Eye (tissue), 1 donor: ENCODE data around the gene HS1BP3.
A peak's percentile ranks its signal among the peaks of the same experiment; 100 is the strongest.

ENCODE experiments used
- DNase-seq: peaks from one replicate; pipeline ENCODE4 v3.0.0-alpha.2; 2015

The HS1BP3 gene

DNA sequence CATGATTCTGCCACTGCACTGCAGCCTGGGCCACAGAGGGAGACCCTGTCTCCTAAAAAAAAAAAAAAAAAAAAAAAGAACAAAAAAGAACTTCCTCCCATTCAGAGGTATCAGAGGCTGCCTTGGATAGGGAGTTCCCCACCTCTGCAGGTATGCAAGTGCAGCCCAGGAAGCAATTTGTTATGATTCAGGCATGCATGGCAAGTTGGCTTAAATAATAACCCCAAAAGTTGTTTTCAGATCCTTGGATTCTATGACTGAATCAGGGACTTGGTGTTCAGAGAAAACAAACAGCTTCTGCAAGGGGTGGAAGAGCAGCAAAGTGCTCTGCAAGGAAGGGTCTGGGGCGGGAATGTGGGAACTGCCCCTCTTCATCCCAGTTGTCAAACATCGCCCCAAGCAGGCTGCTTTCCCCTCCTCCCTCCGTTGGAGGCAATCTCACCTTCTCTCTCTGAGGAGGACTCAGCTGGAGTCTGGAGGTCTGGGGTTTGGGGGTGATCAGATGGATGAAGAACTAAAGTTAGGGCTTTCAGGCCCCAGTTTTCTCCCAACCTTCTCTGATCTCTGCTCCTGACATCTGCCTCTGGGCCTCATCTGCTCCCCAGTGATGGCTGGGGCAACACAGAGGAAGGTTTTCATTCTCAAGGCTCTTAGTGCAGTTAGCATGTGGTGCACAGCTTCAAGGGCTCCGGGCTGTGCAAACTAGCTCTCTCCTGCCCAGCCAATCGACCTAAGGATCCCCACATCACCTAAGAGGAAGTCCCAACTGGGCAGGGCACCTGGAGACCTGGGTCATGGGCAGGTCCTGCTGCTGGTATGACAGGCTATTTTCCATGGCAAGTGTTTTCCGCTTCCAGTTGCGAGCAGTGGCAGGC is 12.5 kb upstream of the HS1BP3 start:
- no peak for DNase-seq

DNA sequence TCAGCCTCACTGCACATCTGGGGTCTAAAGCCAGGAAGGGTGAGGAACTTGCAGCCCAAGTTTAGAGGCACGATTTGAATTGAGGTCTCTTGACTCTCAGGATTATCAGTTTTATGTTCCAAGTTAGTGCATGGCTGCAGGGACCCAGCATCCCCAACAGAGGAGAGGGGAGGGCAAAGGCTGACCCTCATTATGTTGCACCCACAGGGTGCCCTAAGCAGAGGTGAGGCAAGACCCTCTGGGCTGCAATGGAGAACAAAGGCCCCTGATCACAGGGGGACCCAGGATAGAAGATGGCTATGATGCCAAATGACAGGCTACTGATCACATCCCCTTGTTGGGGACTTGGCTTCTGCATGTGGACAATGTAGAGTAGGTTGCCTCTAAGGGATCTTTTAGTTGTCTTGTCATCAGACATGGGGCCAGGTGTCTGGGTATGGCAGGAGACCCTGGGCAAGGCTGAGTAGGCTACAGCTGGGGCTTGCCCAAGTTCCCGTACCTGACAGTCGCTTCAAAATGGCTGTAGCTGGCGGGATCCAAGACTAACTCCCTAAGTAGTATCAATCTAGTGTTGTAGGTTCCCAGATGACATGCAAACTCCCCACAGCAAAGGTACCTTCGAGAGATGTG is 11.5 kb upstream of the HS1BP3 start:
- no peak for DNase-seq

DNA sequence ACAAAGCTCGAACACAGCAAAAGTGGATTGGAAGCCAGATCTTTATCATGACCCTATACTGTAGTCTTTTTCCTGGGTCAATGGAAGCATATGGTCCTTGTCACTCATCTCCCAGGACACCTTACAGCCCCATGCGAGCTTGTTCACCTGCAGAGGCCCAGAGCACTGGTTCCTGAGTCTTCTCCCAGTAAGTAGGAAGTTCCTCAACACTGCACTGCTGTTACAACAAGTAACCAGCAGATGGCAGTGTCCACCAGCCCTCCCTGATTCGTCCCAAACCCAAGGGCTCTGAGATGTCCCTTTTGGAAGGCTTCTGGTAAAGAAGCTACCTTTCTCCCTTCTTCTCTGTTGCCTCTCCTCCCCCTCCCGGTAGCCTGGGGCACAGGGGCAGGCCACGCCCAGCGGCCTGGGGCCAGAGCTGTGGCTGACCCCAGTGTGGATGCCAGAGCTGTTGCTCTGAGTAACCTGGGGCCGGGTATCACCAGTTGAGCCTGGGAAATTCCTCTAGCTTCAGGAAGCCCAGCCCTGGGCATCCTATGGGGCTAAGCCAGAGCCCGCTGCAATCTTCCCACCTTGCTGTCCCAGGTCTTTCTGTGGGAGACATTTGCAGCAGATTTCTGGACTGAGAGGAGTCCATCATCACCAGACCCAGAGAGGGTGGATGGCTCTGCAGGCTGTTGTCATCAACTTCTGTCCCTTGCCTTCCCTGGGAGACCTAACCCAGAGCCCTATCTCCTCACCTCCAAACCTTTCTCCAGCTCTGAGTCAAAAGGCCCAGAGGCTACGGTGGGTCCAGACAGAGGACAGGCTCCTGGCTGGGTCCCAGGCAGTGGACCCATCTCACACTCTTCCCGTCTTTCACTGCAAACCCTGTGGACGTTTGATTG is 10.8 kb upstream of the HS1BP3 start:
- DNase-seq: peak; percentile 92

DNA sequence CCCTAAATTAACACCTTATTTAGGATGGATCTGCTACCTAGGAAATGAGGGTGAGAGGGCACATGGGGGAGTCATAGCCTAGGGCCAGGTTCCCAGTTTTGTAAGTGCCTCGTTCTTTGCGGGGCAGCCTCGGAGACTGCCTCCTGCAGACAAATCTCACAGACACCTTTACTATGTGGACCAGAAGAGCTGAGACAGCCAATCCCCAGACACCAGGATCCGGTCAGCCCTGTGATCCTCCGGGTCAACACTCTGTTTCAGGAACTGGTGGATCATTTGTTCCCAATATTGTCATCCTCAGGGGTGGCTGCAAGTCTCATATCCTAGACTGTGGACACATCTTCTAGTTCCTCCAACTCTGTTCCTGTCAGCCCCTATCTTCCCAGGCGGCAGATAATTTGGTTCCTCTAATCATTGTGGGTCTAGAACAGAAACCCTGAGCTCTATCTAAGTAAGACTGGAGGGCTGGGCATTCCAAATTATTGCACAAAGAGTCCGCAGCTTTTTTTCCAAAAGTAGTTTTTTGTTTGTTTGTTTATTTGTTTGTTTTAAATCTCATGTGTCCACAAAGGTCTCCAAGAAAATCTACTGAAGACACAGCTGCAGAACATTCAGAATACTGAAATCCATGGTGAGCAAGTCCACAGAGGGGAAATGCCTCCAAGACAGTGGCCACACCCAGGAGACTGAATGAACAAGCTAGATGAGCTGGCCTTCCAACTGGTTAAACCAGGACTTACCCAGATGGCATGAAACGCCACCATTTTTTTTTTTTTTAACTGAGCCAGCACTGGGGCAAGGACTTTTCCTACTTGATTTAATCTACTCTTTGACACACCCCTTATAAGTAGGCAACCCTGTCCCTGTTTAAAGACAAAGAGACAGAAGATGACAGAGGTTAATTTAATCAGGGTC is 9.9 kb upstream of the HS1BP3 start:
- DNase-seq: no peak

DNA sequence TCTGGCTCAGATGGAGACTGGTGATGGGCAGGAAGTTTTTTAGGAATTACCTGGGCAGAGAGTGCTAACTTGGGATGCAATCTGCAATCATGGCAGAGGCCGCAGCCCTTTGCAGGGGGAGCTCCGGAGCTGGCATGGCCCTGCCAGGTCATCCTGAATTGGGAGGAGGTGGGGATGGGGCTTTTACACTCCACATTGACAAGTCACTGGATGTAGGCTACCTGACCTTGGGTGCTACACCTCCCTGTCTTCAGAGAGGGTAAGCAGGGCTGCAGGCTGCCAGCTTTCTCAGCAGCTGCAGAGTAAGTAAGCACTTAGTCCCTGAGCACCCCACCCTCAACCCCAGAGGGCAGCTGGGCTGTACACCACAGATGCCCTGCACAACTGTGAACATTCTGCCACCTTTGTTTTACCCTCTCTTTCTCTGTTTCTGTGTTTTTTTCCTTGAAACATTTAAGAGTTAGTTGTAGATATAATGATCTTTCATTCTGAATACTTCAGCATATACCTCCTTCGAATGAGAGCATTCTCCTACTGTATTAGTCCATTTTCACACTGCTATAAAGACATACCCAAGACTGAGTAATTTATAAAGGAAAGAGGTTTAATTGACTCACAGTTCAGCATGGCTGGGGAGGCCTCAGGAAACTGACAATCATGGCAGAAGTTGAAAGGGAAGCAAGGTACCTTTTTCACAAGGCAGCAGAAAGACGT is 6.8 kb upstream of the HS1BP3 start:
- no peak for DNase-seq

DNA sequence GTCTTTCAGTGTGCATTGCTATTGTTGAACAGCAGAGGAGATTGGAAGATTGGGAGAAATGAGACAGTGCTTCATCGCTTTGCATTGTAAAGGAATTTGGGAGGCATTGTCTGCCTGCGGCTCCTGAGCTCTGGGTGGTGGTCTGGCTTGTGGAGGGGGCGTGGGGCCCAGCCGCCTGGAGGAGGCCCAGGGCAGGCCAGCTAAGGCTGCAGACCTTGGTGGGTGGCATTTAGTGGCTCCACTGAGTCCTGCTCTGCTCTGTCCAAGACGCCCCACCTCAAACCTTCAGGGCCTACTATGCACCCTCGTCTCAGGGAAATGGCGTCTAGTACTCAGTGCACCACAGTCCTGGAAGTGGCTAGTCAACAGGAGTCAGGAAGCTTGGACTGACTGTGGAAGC is 5.7 kb upstream of the HS1BP3 start:
- DNase-seq: no peak

DNA sequence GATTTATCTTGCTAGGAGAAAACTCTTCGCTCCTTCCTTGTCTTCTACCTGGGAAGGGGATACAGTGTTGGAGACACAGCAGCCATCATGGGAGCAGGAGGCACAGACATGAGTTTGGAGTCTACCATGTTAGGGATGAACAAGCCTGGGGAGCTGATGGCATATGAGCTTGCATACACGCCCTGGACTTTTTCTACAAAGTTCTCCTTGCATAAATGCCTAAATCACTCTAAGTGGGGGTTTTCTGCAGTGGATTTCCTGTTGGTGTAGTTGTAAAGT is 3.6 kb upstream of the HS1BP3 start:
- no peak for DNase-seq

DNA sequence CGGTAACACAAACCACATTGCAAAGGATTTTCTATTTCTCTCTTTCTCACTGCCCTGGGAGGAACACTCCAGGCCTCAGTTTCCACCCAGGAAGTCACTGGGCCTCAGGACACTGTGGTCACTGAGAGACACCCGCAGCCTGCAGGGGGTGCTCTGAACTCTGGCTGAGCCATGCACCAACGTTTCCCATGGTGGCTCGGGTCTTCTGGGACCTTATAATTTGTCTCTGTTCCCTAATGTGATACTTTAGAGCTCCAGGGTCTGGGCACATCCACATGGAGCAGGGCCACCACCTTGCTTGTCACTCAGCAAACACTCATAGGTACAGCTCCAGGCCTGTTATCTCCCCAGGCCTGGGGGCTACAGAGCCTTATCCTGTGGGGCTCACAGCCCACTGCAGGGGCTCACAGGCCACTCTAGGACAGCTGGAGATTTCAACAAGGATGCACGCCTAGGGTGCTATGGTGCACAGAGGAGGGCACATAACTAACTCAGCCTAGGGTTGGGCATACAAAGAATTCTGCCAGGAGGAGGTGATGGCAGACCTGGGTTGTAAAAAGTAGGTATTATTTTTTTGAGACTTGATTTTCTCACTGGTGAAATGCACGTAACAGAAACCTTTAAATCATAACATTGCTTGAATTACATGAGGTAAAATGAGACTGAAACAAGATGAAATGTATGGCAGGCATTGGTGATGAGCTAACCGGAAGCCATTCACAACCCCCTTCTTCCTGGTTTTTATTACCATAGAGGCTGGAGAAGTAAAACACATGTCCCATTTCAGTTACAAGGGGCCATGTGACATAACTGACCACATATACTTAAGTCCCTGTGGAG is 3.0 kb upstream of the HS1BP3 start:
- DNase-seq: no peak

DNA sequence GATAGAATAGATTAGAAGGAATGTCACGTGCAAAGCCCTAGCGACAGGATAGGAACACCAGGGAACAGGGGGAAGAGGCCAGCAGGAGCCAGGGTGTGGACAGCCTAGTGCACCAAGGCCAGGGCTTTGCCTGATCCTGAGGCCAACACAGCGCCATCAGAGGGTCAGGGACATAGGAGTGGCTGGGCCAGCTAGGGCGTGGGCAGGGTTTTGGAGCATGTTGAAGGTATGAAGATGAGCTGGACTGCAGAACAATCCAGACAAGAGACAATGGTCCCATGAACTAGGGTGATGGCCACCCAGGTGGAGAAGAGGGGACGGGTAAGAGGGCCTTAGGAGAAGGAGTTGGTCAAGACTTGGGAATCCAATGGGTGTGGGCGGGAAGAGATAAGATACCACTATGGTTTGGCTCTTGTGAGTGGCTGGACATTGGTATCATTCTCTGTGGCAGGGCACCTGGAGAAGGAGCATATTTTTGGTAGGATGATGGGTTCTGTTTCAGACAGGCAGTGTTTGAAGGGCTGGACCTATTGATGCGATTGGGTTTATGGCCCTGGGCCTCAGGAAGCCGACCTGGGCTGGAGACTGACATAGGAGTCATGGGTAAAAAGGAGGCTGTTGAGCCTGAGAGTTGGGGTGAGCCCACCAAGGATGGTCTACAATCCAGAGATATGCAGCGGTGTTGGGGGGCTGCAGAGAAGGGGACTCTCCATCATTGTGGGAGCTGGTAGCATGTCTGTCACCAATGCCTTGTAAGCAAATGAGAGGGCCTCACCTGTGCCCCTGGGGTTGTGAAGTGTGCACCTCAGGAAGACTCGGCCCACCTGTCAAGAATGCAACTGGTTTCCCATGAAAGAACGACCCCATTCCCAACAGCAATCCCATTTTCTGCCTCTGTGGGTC is 2.0 kb upstream of the HS1BP3 start:
- DNase-seq: no peak

DNA sequence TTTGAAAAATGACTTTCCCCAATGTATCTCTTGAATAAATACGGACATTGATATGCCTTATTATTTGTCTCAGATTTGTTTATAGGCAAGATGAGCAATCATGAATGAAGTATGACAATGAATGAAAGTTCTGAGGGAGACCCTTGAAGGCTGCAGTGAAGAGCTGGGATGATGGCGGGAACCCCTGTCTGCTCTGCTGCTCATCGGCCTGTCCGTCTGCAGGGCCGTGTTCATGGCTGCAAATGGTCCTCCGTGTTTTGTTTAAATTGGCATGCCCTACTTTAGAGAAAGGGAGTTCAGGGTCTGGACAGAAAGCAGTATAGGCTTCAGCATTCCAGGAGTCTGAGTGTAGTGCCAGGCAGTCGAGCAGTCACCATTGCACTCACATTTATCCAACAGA is 1.2 kb upstream of the HS1BP3 start:
- DNase-seq: no peak

DNA sequence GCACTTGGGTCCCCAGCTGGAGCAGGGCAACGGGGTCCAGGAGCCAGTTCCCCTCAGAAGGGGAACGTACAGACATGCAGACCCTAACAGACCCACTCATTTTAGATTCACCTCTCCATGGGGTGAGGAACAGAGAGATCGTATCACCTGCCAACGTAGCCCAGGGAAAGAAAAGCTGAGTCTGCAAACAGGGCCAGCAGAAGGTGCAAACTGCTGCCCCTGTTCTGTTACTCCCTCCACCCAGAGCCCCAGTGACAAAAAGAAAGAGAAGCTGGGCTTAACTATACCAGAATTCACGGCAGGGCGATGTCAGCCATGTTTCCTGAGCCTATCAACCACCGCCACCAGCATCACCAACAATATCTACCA is 817 bp upstream of the HS1BP3 start:
- no peak for DNase-seq

DNA sequence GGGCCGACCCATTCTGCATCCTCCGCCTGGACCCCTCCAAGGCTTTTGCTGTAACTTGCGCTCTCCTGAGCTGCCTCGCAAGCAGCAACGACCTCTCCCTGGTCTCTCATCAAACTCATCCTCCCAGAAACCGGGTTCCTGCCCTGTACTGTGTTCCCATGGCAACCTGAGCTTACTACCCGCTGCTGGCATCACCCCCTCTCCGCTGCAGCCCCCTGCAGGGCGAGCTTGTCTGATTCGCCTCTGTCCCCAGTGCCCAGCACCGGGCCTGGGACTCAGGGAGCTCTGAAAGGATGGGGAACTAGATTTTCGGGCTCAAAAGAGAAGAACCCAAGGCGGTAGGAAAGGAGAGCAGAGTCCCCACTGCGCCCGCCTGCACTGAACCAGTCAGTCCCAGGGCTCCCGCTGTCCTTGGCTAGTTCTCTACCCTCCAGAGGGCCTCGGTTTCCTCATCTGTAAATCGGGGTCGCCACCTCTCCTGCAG is 463 bp downstream of the HS1BP3 start:
- peak; percentile 71 for DNase-seq

DNA sequence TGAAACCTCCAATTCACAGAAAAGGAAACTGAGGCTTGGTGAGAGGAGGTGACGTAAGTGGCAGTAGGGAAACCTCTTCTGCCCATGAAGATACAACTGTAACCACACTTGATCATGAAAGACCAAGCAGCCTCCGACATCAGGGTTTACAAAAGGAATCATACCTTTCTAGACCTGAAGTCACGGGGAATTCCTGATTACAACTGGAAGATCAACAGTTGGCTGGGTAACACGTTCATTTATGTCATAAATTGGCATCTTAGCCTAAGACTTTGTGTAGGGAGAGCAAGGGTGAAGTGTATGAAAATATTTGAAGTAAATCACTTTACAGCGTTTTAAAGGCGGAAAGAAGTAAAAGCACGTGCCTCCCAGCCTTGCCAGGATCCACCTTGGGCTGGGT is 922 bp downstream of the HS1BP3 start:
- no peak for DNase-seq

DNA sequence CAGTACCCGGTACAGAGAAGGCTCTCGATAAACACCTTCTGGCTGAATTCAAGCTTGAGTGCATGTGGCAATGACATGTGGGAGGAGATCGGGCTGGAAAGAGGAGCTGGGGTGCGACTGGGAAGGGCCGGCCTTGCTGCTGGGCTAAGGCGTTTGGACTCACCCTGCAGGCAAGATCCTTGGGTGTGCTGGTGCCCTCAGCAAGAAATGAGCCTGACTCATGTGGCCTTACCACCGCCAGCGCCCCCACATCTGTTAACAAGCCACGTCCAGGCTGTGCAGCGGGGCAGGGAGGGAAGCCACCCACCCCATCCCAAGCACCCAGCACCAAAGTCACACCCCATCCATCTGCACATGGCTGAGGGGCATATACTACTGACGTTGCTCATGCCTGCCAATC is 1.3 kb downstream of the HS1BP3 start:
- no peak for DNase-seq

DNA sequence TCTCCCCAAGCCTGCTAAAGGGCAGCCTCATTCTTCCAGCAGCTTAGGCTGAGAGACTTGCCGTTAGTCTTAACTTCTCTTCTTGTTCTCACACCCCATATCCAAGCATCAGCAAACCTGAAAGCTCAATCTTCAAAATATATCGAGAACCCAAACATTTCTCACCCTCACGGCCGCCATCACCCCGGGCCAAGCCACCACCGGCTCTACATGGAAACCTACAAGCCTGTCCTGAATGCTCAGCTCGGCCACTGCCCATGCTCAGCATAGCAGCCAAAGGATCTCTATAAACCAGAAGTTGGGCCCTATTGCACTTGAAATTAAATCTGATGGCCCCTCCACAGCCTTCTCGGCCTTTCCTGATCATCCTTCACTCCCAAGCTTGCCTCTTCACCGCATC is 2.1 kb downstream of the HS1BP3 start:
- no peak for DNase-seq

DNA sequence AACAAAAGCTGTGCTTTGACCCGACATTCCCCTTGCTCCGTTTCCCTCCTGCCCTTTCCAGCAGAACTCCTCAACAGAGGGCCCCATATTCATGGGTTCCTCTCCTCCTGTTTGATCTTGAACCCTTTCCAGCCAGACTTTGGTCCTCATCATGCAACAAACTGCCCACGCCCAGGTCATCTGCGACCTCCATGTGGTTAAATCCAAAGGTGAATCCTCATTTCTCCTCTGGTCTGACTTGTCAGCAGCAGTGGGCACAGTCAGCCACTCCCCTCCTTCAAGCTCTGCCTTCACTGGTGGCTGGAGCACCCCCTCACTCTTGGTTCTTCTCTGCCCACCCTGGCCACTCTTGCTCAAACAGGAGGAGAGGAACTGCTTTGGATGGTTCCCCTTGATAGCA is 2.7 kb downstream of the HS1BP3 start:
- no peak for DNase-seq

DNA sequence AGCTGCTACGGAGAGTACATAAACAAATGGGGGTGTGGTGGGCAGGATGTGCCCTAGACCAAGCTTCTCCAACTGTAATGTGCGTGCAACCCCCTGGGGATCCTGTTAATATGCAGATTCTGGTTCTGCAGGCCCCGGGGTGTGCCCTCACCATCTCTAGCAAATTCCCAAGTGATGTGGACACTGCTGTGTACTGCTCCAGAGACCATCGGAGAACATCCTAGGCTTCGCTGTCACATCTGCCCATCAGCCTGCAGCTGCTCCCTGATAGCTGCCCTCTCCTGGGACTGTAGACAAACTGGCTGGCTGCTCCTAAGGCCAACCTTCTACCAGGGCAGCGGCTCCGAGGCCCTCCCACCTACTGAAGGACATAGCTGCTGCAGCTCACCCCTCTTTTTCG is 3.2 kb downstream of the HS1BP3 start:
- DNase-seq: peak; percentile 76

DNA sequence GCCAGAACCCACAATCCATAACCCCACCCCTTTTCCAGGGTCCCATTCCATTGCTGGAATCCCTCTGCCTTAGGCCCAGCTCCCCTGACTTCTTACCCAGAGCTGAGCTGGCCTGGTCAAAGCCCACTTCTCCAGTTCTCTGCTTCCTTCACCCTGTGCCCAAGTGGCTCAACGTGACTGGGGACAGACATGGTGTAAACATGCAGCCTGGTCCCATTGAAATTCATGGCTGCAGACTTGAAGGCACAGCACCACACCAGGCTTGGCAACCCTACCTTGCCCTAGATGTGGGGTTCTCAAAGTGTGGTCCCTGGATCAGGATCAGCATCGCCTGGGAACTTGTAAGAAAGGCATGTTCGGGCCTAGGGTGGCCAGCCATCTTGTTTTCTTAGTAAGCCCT is 3.7 kb downstream of the HS1BP3 start:
- DNase-seq: no peak

DNA sequence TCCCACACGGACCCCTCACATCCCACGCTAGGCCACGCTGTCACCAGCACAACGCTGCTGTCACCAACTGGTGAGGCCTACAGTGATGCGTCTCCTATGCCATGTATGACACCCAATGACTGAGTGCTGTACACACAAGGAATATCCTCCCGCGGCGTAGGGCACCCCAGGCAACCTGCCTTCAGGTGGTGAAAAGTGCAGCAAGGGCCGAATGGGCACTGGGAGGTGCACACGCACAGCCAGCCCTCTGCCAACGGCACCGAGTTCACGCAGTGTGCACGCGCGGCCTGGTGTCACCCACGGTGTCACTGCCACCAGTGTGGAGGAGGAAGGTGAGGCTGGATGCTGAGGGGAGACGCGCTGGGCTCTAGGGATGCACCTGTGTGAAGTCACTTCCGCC is 4.5 kb downstream of the HS1BP3 start:
- no peak for DNase-seq

DNA sequence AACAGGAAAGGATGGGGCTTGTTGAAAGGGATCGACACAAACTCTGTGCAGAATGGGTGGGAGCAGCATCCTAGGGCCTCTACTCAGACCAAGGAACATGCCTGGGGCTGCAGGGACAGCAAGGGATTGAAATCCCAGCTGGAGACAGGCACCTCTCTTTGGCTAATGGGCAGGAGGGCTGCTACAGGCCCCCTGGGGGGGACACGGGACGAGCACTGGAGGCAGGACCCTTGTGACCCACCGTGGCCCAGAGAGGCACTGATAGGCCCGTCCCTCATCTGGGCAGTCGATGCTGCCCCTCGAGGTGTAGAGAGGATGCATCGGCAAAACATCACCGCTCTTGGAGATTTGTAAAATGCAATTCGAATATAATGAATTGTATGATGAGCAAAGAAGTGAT is 5.1 kb downstream of the HS1BP3 start:
- no peak for DNase-seq
